ENCODE data around the gene CYP24A1. TPM values are rescaled to one million over a fixed set of nuclear protein-coding genes. Genes with fewer than 3 reads are reported as not detected.

Gene CYP24A1
- total RNA-seq, 1 donor from 2014 or later = 0.04 TPM

GRCh38 chr20:54110457-54110856 lies 63.3 kb downstream of the CYP24A1 start:
- Histone ChIP-seq H3K4me3 (ENCODE audit: low read depth, low read length) (no peak overlapping the region), H3K36me3 (ENCODE audit: control insufficient read depth, insufficient read depth, low read length) (no peaks in the 10 kb centered on the region), H3K27me3 (ENCODE audit: control insufficient read depth, insufficient read depth, low read length) (no peaks in the 10 kb centered on the region)
- TF ChIP-seq CTCF (IDR thresholded peaks at IDR 0.05; ENCODE audit: insufficient read depth, low read length, poor library complexity, severe bottlenecking) = no peak
- no peak for DNase-seq (ENCODE audit: low read depth)

GRCh38 chr20:54110041-54110440 lies 63.7 kb downstream of the CYP24A1 start:
- H3K27me3 ChIP-seq (ENCODE audit: control insufficient read depth, insufficient read depth, low read length) = no peaks in the 10 kb centered on the region
- H3K4me3 ChIP-seq (ENCODE audit: low read depth, low read length) = no peak overlapping the region
- no peak for TF ChIP-seq CTCF (IDR thresholded peaks at IDR 0.05; ENCODE audit: insufficient read depth, low read length, poor library complexity, severe bottlenecking)
- DNase-seq (ENCODE audit: low read depth) = no peak
- H3K36me3 ChIP-seq (ENCODE audit: control insufficient read depth, insufficient read depth, low read length) = no peaks in the 10 kb centered on the region

GRCh38 chr20:54108817-54109216 lies 65.0 kb downstream of the CYP24A1 start:
- no peak for DNase-seq (ENCODE audit: low read depth)
- Histone ChIP-seq H3K36me3 (ENCODE audit: control insufficient read depth, insufficient read depth, low read length) (no peaks in the 10 kb centered on the region), H3K4me3 (ENCODE audit: low read depth, low read length) (no peak overlapping the region), H3K27me3 (ENCODE audit: control insufficient read depth, insufficient read depth, low read length) (no peaks in the 10 kb centered on the region)
- TF ChIP-seq CTCF (IDR thresholded peaks at IDR 0.05; ENCODE audit: insufficient read depth, low read length, poor library complexity, severe bottlenecking) = no peak

GRCh38 chr20:54108326-54108642 lies 65.5 kb downstream of the CYP24A1 start:
- no peak for TF ChIP-seq CTCF (IDR thresholded peaks at IDR 0.05; ENCODE audit: insufficient read depth, low read length, poor library complexity, severe bottlenecking)
- H3K4me3 ChIP-seq (ENCODE audit: low read depth, low read length) = no peak overlapping the region
- H3K27me3 ChIP-seq (ENCODE audit: control insufficient read depth, insufficient read depth, low read length) = no peaks in the 10 kb centered on the region
- no peak for DNase-seq (ENCODE audit: low read depth)
- no peaks in the 10 kb centered on the region for H3K36me3 ChIP-seq (ENCODE audit: control insufficient read depth, insufficient read depth, low read length)

GRCh38 chr20:54107600-54108325 lies 66.0 kb downstream of the CYP24A1 start:
- H3K4me3 ChIP-seq (ENCODE audit: low read depth, low read length) = no peak overlapping the region
- no peaks in the 10 kb centered on the region for H3K36me3 ChIP-seq (ENCODE audit: control insufficient read depth, insufficient read depth, low read length)
- no peak for TF ChIP-seq CTCF (IDR thresholded peaks at IDR 0.05; ENCODE audit: insufficient read depth, low read length, poor library complexity, severe bottlenecking)
- no peak for DNase-seq (ENCODE audit: low read depth)
- H3K27me3 ChIP-seq (ENCODE audit: control insufficient read depth, insufficient read depth, low read length) = no peaks in the 10 kb centered on the region

- no peaks in the 10 kb centered on the region for H3K36me3 ChIP-seq (ENCODE audit: control insufficient read depth, insufficient read depth, low read length)
- DNase-seq (ENCODE audit: low read depth) = no peak
- H3K4me3 ChIP-seq (ENCODE audit: low read depth, low read length) = no peak overlapping the region
- no peaks in the 10 kb centered on the region for H3K27me3 ChIP-seq (ENCODE audit: control insufficient read depth, insufficient read depth, low read length)
- no peak for TF ChIP-seq CTCF (IDR thresholded peaks at IDR 0.05; ENCODE audit: insufficient read depth, low read length, poor library complexity, severe bottlenecking)
These were observed 66.6 kb downstream of the CYP24A1 start for GRCh38 chr20:54107181-54107580.

Data from kidney epithelial cell (primary cell).